Adrenal gland (tissue), 12 donors: ENCODE results near the gene SLC25A28. TPM values are rescaled to one million over a fixed set of nuclear protein-coding genes. Genes with fewer than 3 reads are reported as not detected.

Experiments used
- DNase-seq, 7 donors: peaks; one replicate each; pipeline ENCODE4 v3.0.0-alpha.2; 2019 to 2020
- H3K27ac ChIP-seq, 5 donors: fragments of 200-600 bp; sonication (generic) in 4 of 5; 1 replicate in 3 of 5; 2 replicates in 2 of 5; pipeline versions ENCODE4 v1.5.1 to v1.8.0; 2016 to 2020; ENCODE audit warnings: mild to moderate bottlenecking in 1 of 5
- H3K27me3 ChIP-seq: fragments of 200-600 bp; 2 replicates; pipeline ENCODE4 v1.8.0; 2021
- H3K36me3 ChIP-seq, 2 donors: fragments of 200-600 bp; replicated peaks in 1 of 2; 1 replicate in 1 of 2; 2 replicates in 1 of 2; pipeline versions ENCODE4 v1.5.1 to v1.8.0; 2018 to 2022
- H3K4me1 ChIP-seq, 2 donors: fragments of 200-600 bp; replicated peaks in 1 of 2; 1 replicate in 1 of 2; 2 replicates in 1 of 2; pipeline versions ENCODE4 v1.5.1 to v1.8.0; 2018 to 2021
- H3K4me3 ChIP-seq, 4 donors: fragments of 200-600 bp; sonication (generic) in 3 of 4; one replicate each; pipeline ENCODE4 v1.5.1; 2016 to 2018
- H3K9me3 ChIP-seq, 3 donors: fragments of 200-600 bp; sonication (generic) in 1 of 3; replicated peaks in 1 of 3; 1 replicate in 2 of 3; 2 replicates in 1 of 3; pipeline versions ENCODE4 v1.5.1 to v1.8.0; 2016 to 2021
- CTCF ChIP-seq, 6 experiments: fragments of 450-650 bp in 4 of 6; fragments of 200-600 bp in 2 of 6; sonication (generic) in 1 of 6; IDR thresholded peaks; 1 replicate in 5 of 6; 2 replicates in 1 of 6; pipeline versions ENCODE4 v1.5.1 to v1.8.0; 2016 to 2021; ENCODE audit warnings: antibody characterized with exemption in 6 of 6, mild to moderate bottlenecking in 2 of 6, moderate library complexity in 1 of 6
- POLR2A ChIP-seq, 2 donors: fragments of 450-650 bp; IDR thresholded peaks; one replicate each; pipeline ENCODE4 v1.6.1; 2017; ENCODE audit warnings: antibody characterized with exemption in 2 of 2, mild to moderate bottlenecking in 2 of 2, moderate library complexity in 1 of 2
- WGBS, 4 donors: extraction: QIAGEN DNeasy Blood & Tissue Kit in 2 of 4; methylation state at CpG; one replicate each; pipeline versions ENCODE4 v1.1.5 to v1.1.7; 2013 to 2017; 5-methylcytosine and 5-hydroxymethylcytosine counted together
- intact Hi-C, 2 donors: fragments of 100-400 bp; cut with DNase I; formaldehyde crosslinking; loops; one replicate each; pipeline versions ENCODE4 v1.14.1 to v1.15.0; 2022 to 2023
- polyA plus RNA-seq, 3 donors: library from polyadenylated mRNA; stranded (reverse); fragments of 200-250 nt in 2 of 3; fragments of 350-450 nt in 1 of 3; fragmentation: Illumina TruSeq in 1 of 3; extraction: RNeasy Lipid Tissue Mini Kit (QIAGEN cat#74804) in 1 of 3; gene quantifications; one replicate each; pipeline ENCODE4 v1.2.3, GENCODE V29; 2013 to 2014
- total RNA-seq, 9 donors: library from RNA; depleted of rRNA in 4 of 9; stranded (reverse); fragments of >200 nt in 4 of 9; fragments of 120-200 nt in 1 of 9; fragmentation: NEBNext Ultra II Directional in 1 of 9; extraction: Animal tissue kit (Norgen Biotek cat#: 25700) in 1 of 9; gene quantifications; one replicate each; pipeline versions ENCODE4 v1.1.0 to v1.2.4, GENCODE V29; 2013 to 2023
- donor health status: healthy with polysubstance abuse.
- donor health status: Bipolar disorder and iron deficiency.
- donor health status: DM: yes; HTN: yes; CAD: no.
- donor health status: DM: no; HTN: no; CAD: no.
- donor health status: DM: no; HTN: no; CAD: no.
- donor health status: DM: yes; HTN: yes; CAD: no.

SLC25A28 gene
- total and polyA plus RNA-seq, 12 donors, result 9.6 to 299 (median 66.0) TPM

DNA sequence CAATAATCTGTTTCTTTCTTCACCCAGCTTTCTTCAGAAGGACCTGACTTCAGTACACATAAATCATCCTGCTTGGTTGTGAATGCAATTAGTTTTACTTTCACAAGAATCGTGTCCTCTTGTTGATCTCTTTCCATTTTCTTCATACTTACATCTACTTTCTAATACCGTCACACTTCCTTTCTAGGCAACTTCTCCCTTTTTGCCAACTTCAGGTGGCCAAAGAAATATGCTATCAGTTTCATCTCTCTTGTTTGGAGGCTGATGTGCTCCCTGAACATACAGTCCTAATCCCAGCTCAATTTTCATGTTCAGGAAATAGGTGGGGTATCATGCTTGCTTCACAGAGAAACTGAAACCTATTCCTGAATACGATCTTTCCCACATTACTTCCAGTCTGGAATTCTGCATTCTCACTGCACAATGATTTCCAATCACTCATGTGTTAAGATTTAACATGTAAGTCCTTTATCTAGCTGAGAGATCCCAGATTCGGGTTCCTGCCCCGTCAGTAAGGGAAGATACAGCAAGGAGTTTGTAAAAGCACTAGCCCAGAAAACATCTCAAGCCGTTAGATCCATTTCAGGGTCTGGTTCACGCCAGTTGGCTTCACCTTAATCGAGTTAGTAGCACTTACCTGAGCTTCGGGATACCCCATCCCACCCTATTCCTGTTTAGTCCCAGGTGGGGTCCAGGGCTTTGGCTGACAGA, 994 bp downstream of the SLC25A28 start:
- DNase-seq, result no peak
- TF ChIP-seq CTCF (IDR thresholded peaks at IDR 0.05) (no peak), POLR2A (IDR thresholded peaks at IDR 0.05) (no peak)
- Histone ChIP-seq H3K36me3 (no peaks in the 10 kb centered on the region), H3K9me3 (no peaks in the 10 kb centered on the region), H3K27ac (peak overlapping the region in 4 of 5 donors; percentile 83 to 100 (median 89)), H3K4me1 (peaks cover 29 to 37% of the 10 kb centered on the region in 2 donors), H3K4me3 (peak overlapping the region; percentile 48 to 78 (median 74)), H3K27me3 (no peaks in the 10 kb centered on the region)
- 0 to 1% (median 1%) methylated on average over 9 of the region's 9 CpGs for WGBS, 4 donors
- intact Hi-C loops, result loop anchor here in 1 of 2 donors (10.0 kb wide), 2 partner anchors 184 to 224 kb away; partner anchors contain the start of gene GOT1

- TF ChIP-seq CTCF (IDR thresholded peaks at IDR 0.05) (no peak), POLR2A (IDR thresholded peaks at IDR 0.05) (no peak)
- H3K4me3 ChIP-seq, result peak overlapping the region in 1 of 4 donors; percentile 75
- WGBS, 4 donors, result 43 to 51% (median 45%) methylated on average over 2 of the region's 2 CpGs
- DNase-seq, result no peak
- H3K27ac ChIP-seq, result peak overlapping the region in 3 of 5 donors; percentile 43 to 100 (median 84)
- no peaks in the 10 kb centered on the region for H3K27me3 ChIP-seq
- peaks cover 29 to 37% of the 10 kb centered on the region in 2 donors for H3K4me1 ChIP-seq
- H3K9me3 ChIP-seq, result no peaks in the 10 kb centered on the region
- intact Hi-C loops, result loop anchor here in 1 of 2 donors (10.0 kb wide), 2 partner anchors 183 to 223 kb away; partner anchors contain the start of gene GOT1
- H3K36me3 ChIP-seq, result peaks cover 0 to 10% of the 10 kb centered on the region in 2 donors
Observed at GRCh38 chr10:99617696-99618095, 2.5 kb downstream of the SLC25A28 start.

- Histone ChIP-seq H3K27ac (no peak overlapping the region), H3K36me3 (peaks cover 0 to 20% of the 10 kb centered on the region in 2 donors), H3K4me3 (no peak overlapping the region), H3K4me1 (peaks cover 23 to 28% of the 10 kb centered on the region in 2 donors), H3K27me3 (no peaks in the 10 kb centered on the region), H3K9me3 (no peaks in the 10 kb centered on the region)
- no peak for DNase-seq
- intact Hi-C loops, result loop anchor here in 1 of 2 donors (10.0 kb wide), 2 partner anchors 181 to 221 kb away; partner anchors contain the start of gene GOT1
- 74 to 80% (median 76%) methylated on average over 4 of the region's 4 CpGs for WGBS, 4 donors
- TF ChIP-seq POLR2A (IDR thresholded peaks at IDR 0.05), result no peak
- TF ChIP-seq CTCF (IDR thresholded peaks at IDR 0.05), result no peak
Observed at GRCh38 chr10:99615426-99615825, 4.8 kb downstream of the SLC25A28 start.

DNA sequence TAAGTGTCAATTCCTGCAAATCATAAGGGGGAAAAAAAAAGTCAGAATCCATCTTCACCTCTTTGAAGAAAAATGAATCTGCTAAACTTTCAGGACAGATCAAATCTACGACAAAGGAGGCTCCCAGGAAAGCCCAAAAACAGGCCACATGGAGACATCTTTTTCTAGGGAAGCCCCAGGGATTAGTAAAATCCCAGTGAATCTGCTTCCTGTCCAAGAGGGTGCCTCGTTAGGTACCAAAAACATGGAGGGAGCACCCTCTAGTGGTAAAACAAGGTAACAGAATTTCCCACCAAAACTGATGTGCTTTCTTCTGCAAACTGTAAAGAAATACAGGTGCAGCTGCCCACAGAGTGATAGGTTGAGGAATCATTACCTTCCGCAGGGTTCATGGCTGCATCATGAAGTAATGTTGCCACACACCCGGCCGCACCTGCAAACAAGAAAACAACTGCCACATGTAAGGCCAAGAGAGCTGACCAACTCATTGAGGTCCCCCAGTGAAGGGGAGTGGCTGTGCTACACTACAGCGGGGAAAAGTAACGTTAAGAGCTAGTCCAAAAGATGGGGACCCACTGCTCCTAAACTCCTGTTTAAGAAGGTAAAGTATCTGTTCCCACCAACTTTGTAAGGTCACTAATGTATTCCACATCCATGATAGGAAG, 7.9 kb downstream of the SLC25A28 start:
- Histone ChIP-seq H3K9me3 (no peaks in the 10 kb centered on the region), H3K27me3 (no peaks in the 10 kb centered on the region), H3K4me3 (no peak overlapping the region), H3K36me3 (peaks cover 0 to 27% of the 10 kb centered on the region in 2 donors), H3K4me1 (peaks cover 10% of the 10 kb centered on the region in 2 donors), H3K27ac (no peak overlapping the region)
- TF ChIP-seq POLR2A (IDR thresholded peaks at IDR 0.05) (no peak), CTCF (IDR thresholded peaks at IDR 0.05) (peak; percentile 73 to 83 (median 76))
- peak in 3 of 7 donors; percentile 33 to 34 (median 33) for DNase-seq
- intact Hi-C loops, result loop anchor here (5.0 to 10.0 kb wide), 3 partner anchors 177 to 220 kb away; partner anchors contain the start of gene GOT1 (in 1 of the 2)
- 18 to 23% (median 20%) methylated on average over 5 to 7 of the region's 7 CpGs for WGBS, 4 donors
